ENCODE results near the gene KIF13A. TPM values are rescaled to one million over a fixed set of nuclear protein-coding genes. Genes with fewer than 3 reads are reported as not detected.
"Not testable (repeated sequence)": the region's sequence is repeated elsewhere in the genome, so short reads cannot be mapped to it uniquely, and the experiment has no call there.

Gene KIF13A
- 57.7 TPM for total RNA-seq

GRCh38 chr6:17987447-17987696, at the start of gene KIF13A:
KIF13A (minus strand) TSS chr6:17987635; CDS start chr6:17987463, 172 bp downstream.
- no peak for DNase-seq (ENCODE audit: low spot score)

DNA sequence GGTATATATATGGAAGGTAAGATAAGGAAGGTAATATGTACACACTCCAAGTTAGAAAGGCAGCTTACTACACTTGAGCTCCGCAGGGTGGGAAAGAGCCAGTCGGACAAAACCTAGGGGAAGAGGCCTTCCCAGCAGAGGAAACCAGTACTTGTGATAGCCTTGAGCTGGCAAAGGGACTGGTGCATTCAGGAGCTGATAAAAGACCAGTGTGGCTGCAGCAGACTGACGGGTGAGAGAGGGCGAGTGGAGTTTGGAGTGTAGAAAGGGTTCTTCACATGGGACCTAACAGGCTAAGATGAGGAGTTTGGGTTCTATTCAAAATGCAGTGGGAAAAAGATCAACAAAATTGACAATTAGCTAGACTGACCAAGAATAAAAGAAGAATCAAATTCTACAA, 49.3 kb upstream of the KIF13A start:
- DNase-seq (ENCODE audit: low spot score), result no peak

GRCh38 chr6:18035330-18035854, 48.0 kb upstream of the KIF13A start:
- no peak for DNase-seq (ENCODE audit: low spot score)

DNA sequence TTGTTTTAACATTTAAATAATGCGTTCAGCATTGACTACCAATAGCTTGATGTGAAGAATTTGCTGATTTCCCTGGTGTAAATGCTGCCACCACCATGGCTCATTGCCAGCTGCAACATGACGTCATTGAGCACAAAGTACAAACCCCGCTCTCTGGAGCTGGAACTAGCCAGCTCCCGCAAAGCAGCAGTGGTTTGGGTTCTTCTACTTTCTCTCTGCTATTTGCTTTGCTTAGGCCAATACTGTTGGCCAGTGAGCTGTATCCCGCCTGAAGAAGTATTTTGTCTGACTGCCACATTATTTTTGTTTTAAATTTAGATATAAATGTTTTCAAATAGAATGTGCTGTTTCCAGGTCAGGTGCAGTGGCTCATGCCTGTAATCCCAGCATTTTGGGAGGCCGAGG, 47.4 kb upstream of the KIF13A start:
- no peak for DNase-seq (ENCODE audit: low spot score)

DNA sequence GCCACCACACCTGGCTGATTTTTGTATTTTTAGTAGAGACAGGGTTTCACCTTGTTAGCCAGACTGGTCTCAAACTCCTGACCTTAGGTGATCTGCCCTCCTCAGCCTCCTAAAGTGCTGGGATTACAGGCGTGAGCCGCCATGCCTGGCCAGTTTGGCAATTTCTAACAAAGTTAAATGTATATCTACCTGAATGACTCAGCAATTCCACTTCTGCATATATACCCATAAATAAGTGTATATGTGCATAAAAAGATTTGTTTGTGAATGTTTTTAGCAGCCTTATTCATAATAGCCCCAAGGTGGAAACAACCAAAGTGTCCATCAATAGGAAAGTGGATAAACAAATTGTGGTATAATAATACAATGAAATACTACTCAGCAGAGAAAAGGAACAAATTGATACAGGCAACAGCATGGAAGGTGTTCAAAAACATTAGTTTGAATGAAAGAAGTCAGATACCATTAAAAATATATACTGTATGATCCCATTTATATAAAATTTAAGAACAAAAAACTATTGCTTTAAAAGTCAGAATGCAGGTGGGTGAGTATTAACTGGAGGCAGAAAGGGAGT, 44.3 kb upstream of the KIF13A start:
- no peak for DNase-seq (ENCODE audit: low spot score)

GRCh38 chr6:18031189-18031588, 43.8 kb upstream of the KIF13A start:
- DNase-seq (ENCODE audit: low spot score), result no peak

DNA sequence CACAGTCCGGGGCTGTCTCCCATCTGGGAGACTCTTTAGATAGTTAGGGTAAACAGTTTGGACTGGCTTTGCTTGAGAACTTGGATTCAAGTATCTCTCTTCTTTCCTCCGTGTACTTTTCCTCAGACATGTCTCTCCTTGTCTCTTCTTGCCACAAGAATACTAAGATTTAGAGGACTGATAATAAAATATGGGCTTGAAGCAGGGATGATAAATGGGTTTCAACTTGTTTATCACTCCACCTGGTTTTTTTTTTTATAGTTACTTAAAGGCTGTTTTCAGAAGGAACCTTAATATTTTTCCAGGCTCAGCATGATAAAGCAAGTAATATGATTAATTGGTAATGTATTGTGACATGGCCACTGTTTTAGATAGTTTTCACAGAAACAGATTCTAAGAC, 40.9 kb upstream of the KIF13A start:
- DNase-seq (ENCODE audit: low spot score), result no peak

- DNase-seq (ENCODE audit: low spot score), result no peak
Measured at GRCh38 chr6:18025596-18025995, 38.2 kb upstream of the KIF13A start.

DNA sequence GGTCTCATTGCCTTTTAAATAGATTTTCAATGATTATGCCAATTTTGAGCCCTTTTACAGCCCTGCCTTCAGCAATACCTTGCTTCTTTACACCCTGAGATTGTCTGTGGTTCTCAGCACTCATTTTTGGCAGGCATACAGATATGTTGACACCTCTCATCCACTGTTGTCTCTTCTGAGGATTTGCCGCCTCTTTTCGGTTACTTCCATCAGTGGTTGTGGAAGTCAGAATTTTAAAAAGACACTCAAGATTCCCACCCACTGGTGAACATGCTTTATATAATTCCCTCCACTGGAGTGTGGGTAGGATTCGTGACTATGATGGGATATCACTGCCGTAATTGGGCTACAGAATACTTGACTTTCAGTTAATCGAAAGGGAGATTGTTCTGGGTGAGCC, 37.4 kb upstream of the KIF13A start:
- DNase-seq (ENCODE audit: low spot score), result no peak

- no peak for DNase-seq (ENCODE audit: low spot score)
Measured at GRCh38 chr6:18023891-18024290, 36.5 kb upstream of the KIF13A start.

DNA sequence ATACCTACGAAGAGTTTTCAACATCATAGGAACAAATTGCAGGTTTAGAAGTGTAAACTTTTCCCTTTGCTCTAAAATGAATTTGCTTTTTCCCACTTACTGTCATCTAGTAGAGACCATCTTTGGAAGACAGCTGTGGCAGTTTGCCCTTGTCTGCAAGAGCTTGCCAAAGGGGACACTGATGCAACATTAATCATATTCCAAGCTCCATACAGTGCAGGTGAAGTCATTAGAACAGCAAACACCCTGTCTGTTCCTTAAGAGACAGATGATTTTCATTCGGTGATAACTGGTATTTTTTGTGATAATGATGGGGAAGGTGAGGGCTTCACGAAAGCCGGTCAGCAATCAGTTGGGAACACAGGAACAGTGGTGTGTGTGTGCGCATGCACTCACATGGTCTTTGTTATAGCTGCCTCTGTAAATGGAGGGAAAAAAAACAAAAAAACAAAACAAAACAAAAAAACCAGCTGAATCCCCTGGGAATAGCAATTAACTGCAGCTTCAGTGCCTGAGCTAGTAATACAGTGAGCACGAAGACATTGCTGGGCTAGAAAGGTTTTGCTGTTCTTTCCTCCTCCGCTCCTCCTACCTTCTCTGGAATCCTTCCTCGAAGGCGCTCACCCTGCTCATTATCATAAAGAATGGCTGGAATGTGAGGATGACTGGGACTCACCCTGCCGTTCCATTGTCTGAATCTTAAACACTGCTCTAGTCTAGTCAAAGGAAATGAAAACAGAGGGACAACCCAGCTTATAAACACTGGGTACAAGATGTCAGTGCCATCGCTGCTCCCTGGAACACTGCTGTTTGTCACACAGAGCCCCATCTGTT, 35.2 kb upstream of the KIF13A start:
- no peak for DNase-seq (ENCODE audit: low spot score)

- no peak for DNase-seq (ENCODE audit: low spot score)
Measured at GRCh38 chr6:18021166-18021850, 33.9 kb upstream of the KIF13A start.

DNA sequence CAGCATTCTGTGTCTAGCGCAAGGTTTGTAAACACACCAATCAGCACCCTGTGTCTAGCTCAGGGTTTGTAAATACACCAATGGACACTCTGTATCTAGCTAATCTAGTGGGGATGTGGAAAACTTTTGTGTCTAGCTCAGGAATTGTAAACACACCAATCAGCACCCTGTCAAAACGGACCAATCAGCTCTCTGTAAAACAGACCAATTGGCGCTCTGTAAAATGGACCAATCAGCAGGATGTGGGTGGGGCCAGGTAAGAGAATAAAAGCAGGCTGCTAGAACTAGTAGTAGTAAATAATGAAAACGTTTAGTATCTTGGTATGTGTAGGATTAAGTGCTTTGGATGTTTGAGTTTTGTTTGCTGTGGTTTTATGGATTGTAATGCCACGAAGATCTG, 33.1 kb upstream of the KIF13A start:
- not testable (repeated sequence) for DNase-seq (ENCODE audit: low spot score)

GRCh38 chr6:18019539-18020534, 32.4 kb upstream of the KIF13A start:
- no peak for DNase-seq (ENCODE audit: low spot score)

GRCh38 chr6:18019133-18019532, 31.7 kb upstream of the KIF13A start:
- not testable (repeated sequence) for DNase-seq (ENCODE audit: low spot score)

GRCh38 chr6:18016698-18017097, 29.3 kb upstream of the KIF13A start:
- DNase-seq (ENCODE audit: low spot score), result no peak

DNA sequence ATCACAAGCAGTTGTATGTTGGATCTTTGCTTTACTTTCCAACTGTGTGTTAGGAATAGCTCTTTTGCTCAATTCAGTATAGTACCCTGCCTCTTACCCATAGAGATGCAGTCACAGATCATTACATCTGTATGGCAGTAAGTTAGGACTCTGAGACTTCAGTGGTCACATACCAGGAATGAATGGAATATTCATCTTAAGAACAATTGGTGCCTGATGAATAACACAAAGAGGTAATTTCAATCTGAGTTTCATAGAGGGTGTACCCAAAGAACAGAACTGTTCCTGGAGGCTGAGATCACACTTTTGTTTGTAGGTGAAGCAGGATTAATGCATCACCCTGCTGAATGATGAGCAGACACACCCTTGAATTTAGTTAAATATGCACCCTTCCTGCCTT, 28.7 kb upstream of the KIF13A start:
- no peak for DNase-seq (ENCODE audit: low spot score)

DNA sequence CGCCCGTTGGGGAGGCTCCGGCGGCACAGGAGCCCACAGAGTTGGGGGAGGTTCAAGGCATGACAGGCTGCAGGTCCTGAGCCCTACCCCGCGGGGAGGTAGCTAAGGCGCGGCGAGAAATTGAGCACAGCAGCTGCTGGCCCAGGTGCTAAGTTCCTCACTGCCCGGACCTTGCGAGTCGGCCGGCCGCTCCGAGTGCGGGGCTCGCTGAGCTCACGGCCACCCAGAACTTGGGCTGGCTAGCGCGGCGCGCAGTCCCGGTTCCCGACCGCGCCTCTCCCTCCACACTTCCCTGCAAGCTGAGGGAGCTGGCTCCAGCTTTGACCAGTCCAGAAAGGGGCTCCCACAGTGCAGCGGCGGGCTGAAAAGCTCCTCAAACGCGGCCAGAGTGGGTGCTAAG, 23.9 kb upstream of the KIF13A start:
- no peak for DNase-seq (ENCODE audit: low spot score)

DNA sequence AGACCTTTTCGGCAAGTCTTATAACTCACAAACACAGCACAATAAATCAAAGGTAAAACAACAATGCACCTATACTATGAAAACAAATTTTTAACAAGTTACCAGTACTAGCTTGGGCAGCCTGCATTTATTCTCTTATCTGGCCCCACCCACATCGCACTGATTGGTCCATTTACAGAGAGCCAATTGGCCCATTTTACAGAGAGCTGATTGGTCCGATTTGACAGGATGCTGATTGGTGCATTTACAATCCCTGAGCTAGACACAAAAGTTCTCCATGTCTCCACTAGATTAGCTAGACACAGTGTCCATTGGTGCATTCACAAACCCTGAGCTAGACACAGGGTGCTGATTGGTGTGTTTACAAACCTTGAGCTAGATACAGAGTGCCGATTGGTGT, 23.1 kb upstream of the KIF13A start:
- DNase-seq (ENCODE audit: low spot score), result not testable (repeated sequence)

DNA sequence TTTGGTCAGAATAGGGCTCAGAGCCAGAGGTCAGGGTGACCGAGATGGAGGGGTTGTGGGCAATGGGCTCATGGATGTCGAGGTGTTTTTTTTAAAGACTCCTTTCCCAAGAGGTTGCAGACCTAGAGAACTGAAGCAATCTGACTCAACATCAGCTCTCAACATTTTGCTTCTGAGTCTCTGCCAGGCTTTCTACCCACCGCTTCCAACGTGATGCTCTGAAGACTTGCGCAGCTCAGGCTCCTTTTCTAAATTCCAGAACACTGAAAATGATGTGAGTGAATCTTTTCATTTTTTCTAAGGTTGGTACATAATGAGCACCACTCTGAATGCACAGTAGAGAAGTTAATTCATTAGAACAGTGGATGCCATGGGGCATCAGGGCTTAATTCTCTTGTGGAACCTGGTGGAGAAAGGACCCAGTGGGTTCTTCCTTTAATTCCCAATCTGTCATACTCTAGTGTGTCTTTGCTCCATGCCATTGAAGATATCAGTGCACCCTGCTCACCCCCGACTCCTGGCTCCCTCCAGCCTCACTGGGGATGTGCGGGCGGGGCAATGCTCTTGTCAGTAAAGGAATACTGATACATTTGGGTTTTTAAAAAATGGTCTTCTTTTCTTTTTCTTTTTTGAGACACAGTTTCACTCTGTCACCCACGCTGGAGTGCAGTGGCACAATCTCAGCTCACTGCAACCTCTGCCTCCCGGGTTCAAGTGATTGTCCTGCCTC, 17.0 kb upstream of the KIF13A start:
- DNase-seq (ENCODE audit: low spot score), result no peak

GRCh38 chr6:17999425-17999824, 12.0 kb upstream of the KIF13A start:
- DNase-seq (ENCODE audit: low spot score), result no peak

Measured in ureter (tissue), 1 donor.